HG03280 (cell line): ENCODE data around the gene SESN1.

Source experiments
- ATAC-seq: cut with Tn5 transposase; IDR thresholded peaks from one replicate; pipeline ENCODE4 v1.9.1; 2021; ENCODE audit warnings: mild to moderate bottlenecking, moderate library complexity; ENCODE audit not compliant: unreplicated experiment

Gene SESN1

DNA sequence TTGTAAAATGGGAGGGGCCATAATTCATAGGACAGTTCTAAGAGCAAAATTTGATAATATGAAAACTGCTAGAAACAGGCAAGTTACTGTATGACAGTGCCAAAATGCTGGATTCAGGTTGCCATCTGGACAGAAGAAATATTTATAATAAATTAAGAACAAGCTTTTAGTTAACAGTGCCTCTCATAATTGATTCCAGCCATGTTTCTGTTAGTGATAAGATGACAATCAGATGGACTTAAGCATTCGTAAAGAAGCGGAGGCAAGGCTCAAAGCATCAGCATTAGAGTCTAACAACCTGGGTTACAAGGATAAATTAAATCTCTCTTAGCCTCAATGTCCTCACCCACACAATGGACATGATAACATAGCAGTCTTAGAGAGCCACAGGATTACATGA is 61.0 kb downstream of the SESN1 start:
- ATAC-seq = no peak

DNA sequence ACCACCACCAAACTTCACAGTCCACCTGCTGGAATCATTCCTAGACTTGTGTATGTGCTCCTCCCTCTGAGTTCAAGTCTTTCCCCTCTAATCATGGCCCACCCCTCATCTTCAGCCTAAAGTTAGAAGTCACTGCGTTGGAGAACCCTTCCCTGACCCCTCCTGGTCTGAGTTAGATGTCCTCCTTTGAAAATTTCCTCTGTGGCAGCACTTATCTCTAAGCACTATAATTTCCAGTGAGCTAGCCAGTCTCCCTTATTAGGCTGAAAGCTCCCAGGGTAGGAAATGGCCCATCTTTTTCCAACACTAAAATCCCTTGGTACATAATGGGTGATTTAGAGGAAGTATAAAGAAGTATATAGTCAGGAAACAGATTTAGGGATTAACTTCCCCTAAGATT is 63.2 kb downstream of the SESN1 start:
- no peak for ATAC-seq

DNA sequence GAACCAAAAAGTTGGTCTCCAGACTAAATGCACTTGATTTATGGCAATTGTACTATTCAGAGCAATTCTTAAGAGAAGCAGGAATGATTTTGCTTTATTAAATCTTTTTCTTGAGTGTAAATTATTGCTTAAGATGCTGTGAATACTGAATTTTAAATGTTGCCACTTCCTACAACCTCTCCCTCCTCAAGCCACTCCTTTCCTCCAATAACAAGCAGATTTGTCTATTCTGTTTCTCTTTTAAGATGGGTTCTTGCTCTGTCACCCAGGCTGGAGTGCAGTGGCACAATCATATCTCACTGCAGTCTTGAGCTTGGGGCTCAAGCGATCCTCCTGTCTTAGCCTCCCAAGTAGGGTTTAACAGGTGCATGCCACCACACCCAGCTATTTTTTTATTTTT is 65.3 kb downstream of the SESN1 start:
- no peak for ATAC-seq

DNA sequence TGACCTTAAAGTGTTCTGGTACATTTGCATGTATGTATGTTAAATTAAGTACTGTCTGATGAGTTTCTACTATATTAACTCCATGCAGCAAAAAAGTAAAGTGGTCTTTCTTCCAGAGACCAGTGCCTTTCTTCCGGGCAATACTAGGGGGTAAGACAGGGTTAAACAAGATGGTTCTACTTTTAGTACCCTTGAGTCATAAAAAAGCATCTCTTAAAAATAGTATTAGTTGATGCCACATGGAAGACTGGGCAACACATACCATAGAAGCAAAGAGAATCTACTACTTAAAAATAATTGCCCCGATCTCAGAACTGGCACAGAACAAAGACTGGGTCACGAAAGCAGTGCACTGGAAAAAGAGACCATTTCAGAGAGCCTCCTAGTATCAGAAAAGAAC is 66.2 kb downstream of the SESN1 start:
- ATAC-seq = no peak

DNA sequence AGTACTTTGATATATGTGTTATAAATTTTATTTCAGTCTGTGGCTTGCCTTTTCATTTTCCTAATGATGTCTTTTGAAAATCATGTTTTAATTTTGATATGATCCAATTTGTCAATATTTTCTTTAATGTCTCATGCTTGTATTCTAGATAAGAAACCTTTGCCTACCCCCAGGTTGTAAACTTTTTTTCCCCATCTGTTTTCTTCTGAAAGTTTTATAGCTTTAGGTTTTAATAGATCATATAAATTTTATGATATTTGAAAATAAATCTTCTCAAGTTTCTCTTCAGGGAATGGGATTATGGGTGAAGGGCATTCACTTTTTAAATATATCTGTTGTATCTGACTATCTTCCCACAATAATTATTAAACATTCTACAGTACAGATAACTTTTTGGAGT is 66.7 kb downstream of the SESN1 start:
- no peak for ATAC-seq

DNA sequence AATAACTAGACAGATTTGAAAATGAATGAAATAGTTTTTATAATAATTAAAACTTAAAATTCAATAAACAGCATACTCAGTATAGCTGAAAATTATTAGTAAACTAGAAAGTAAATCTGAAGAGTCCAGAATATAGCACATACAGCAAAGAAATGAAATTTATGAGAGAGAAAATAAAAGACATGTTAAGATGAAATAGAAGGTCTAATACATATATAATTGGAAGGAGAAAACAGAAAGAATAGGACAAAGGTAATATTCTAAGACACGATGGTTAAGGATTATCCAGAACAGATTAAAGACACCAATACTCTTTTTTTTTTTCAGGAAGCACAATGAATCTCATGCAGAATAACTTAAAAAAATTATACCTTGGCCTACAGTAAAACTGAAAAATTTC is 69.0 kb downstream of the SESN1 start:
- no peak for ATAC-seq

DNA sequence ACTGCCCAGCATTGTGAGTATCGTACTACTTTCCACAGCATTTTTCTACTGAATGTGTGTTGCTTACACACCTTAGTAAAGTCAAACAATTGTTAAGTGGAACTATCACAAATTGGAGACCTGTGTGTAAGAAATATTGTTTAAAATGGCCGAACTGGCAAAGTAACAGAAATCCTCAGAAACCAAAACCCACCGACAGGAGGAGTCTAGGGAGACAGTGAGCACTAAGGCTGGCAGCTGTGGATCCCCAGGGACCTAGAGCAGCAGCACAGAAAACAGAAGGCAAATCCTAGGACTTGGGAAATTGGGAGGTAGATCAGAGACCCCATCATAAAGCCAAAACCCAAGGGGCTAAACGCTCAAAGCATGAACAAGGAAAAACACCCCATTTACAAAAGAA is 69.9 kb downstream of the SESN1 start:
- ATAC-seq = no peak

DNA sequence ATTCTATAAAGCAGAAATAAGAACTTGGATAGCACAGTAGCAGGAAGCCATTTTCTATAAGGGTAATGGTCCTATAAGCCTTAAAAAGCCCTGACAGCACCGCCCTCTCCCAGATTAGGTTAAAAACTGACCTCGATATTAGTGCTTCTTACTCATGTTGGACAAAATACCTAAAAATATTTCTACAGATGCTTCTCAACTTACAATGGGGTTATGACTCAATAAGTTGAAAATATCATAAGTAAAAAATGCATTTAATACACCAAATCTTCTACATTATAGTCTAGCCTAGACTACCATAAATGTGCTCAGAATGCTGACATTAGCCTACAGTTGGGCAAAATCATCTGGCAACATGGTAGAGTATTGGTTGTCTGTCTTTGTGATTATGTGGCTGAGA is 70.3 kb downstream of the SESN1 start:
- ATAC-seq = no peak

DNA sequence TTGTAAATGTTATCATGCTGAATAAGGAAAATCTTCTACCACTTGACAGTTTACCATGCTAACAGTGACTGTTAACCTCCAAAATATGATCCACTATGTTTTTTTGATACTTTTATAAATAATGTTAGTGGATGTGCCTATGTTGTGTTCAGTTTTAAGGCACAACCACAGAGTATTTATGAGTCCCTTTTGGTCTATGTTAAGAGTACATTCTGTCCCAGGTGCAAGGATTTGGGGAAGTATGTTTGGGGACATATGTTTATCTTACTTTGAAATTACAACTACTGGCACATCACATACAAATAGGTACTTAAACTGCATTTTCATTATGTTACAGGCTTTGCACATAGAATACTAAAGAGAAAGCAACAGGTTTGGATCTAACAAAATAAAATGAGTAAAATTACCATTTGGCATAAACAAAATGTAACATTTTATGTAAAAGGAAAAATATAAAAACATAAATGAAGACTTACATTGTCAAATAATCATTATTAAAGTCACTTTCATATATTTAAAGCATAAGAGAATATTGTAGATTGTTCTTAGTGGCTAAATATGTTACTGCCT is 71.2 kb downstream of the SESN1 start:
- no peak for ATAC-seq

DNA sequence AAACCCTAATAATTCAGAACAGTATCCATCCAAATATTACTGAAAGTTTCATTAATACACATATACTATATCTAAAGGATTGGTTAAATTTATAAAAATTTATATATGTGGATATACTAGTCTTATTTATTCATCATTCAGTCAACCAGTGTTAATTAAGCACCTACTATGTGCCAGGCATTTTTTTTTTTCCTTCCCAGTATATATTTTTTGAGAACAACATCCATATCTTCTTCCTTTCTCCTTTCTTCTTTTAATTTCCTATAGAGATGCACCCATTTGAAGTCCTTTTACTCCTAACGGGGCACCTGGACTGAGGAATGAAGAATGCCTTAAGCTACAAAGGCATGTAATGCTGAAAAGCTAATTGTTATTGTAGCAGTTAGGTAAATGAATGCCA is 72.8 kb downstream of the SESN1 start:
- ATAC-seq = no peak

DNA sequence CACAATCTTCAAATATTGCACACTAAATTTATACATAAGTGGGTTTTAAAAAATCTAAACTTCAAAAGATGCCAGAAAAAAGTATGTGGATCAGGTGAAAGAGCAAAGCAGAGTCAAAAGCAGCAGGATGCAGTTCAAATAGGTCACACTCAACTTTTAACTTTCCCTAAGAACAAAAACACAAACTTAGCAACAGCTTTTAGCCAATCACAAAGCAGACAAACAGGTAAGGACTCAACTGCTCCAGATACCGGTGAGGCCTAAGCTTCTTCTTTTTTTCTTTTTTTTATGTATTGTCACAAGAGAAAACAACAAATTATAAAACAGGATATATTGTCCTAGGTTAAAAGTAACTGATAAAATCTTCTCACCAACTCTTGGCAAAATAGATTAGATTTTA is 74.7 kb downstream of the SESN1 start:
- ATAC-seq = no peak

DNA sequence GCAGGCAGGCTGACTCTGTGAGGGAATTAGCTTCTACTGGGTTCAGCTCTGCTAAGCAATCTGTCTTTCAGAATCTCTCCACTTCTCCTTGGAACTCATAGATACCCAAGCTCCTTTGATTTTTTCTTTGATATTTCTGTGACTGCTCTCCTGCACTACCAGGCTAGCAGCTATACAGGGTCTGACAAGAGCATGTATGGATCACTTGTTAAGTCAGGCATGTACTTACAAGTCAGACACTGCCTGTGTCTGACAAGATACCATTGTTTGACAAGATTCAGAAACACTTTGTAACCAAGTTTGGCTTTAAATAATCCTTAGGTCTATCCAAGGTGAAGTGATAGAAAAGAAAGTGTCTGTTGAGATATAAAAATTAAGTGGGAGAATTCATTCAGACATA is 79.5 kb downstream of the SESN1 start:
- no peak for ATAC-seq

DNA sequence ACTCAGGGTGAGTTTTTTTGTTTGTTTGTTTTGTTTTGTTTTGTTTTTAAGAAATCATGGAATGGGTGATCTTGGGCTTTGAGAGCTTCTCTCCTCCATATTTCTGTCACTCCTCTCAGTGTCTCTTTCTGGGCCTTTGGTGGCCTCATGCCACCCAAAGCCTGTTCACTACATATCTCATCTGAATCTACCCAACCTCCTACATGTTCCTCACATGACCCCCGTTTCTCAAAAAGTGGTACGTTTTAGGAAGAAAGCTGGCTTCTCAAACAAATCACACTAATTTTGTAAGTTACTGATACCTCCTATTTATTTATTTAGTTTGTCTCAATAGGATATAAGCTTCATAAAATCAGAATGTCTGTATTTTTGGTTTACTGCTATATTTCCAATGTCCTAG is 80.0 kb downstream of the SESN1 start:
- no peak for ATAC-seq

DNA sequence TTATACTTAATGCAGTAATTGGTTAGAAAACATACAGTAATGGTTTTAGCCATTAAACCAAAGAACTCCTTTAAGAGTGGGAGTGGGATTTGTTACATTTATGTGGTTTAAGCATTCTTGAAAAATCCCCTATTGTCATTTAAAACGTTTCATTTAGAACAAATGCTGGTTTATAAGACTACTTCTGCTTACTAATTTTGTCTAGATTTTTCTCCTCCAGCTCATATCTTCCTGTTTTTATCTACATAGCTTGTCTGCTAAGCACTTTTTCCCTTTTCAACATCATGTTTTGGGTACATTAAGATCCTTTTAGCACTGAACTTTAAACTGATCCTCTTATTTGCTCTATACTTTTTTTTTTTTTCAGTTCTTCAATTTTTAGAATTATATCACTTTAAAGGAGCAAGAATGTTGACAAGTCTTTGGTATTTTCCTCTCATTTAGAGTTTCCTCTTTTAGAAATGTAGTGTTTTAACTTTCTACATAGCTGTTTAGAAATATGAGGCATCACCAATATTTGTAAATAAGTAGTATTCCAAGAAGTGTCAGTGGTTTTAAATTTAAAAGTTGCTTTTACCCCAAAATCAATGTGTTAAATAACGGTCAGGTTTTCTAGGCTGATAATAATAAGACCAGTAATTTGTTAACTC is 80.9 kb downstream of the SESN1 start:
- no peak for ATAC-seq

DNA sequence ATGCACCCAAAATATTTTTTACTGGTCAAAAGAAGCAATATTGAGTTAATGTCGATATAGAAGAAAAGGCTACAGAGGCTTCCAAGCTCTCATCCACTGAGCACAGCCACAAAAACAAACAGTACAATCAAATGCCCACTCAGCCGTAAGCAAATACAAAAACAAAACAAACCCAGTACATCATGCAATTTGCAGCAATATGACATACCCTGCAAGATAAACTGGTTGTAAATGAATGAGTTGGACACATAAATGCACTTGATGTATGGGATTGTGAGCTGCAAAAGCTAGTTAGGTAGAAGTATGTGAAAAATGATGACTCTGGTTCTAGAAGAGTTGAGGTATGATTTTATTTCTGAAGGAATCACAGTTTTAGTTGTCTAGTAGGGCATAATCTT is 83.9 kb downstream of the SESN1 start:
- no peak for ATAC-seq

DNA sequence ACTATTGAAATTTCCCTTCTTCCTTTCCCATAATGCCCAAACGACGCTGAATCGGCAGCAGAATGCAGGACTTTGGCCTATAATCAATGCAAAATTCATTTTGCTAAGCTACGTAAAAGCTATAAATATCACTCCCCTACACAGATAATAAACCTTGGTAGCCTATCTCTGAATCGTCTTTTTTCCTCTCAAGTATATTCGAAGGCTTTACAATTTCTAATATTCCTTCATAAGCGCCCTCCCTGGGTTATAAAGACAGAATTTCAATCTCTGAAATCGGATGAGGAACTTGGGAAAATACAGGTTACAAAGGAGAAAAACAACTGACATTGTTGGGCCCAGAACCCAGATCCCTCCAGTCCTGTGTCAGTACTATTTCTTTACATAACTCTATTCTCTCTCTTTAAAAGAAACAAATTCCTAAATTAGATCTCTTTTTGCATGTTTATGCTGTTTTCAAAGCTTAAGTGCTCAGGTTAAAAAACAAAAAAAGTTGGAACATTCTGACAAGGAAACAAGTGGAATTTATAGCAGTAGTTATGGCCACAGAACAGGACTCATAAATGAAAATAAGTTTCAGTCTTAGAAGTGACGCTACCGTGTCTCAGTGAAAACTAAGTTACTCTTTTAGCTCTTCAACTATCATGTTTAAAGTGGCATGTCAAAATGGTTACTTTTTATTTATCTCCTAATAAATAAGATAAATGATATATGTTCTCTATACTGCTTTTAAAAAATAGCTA is 84.5 kb downstream of the SESN1 start:
- no peak for ATAC-seq

DNA sequence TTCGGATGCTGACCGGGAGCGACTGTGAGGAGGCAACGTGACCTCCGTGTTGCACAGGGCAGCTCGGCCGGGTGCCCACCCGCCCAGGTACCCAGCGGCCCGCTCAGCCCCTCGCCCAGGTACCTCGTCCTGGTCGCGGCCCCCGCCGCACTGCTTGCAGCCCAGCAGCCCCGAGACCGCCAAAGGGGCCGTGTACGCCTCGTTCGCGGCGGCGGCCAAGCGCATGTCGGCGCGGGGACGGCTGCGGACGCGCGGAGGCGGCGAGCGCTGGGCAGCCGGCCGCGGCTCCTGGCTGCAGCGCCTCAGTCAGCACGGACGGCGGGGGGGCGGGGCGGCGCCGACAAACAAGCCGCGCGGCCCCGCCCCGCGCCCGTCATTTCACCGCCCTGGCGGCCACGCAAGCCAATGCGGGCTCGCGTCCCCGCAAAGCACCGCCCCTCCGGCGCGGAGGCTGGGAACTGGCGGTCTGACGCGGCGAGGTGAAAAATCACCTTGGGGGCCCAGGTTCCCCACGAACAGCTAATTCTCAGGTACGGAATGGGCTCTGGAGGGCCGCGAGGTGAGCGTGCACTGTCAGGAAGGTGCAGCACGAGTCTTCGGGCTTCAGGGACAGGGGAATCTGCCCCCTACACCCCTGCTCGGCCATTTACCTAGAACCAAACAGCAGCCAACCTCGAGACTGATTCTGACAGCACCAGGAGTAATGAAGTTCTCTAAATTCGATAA is 85.2 kb downstream of the SESN1 start:
- ATAC-seq = peak; percentile 95

DNA sequence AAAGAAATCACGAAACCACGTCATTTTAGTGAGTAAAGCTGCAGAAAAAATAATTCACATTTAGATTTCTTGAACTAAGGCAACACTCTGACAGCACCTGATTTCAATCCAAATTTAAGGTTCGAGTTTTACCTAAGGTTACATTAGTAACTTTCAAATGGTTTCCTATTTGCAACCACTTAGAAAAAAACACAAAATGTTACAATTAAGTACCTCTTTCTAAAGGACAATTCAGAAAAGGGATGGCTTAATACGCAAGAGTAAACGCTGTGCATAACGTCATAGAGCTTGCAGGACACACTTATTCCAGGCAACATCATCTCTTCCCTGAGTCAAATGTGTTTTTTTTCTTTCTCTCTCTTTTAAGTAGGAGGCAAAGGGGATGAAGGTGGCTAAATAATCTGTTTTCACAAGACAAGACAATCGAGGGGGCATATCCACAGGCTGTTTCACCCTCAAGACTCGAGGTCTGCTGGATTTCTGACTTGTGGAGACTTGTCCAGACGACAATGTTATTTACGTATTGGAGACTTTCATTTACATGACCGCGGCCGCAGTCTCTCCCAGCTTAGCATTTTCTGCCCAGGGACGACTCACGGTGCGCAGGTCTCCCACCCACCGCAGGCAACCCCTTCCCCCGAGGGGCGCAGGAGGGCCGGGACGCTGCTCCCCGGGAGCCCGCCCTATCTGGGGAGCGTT is 86.0 kb downstream of the SESN1 start:
- ATAC-seq = peak; percentile 24

DNA sequence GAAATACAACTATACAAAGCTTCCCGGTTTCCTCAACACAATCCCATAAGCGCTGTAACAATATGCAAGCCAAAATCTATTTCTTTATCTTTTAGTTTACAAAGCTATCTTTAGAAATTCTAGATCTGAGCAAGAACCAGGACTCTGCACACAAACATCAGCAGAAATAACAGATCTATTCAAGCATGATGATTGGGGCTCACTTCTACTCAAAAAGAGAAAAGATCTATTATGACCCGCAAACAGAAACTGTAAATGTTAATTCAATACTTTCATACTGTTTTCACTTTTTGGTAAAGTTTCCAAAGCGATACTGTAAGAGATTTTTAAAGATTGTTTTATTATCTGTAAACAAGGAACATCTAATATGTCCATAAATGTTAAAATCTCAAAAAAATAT is 86.6 kb downstream of the SESN1 start:
- no peak for ATAC-seq

DNA sequence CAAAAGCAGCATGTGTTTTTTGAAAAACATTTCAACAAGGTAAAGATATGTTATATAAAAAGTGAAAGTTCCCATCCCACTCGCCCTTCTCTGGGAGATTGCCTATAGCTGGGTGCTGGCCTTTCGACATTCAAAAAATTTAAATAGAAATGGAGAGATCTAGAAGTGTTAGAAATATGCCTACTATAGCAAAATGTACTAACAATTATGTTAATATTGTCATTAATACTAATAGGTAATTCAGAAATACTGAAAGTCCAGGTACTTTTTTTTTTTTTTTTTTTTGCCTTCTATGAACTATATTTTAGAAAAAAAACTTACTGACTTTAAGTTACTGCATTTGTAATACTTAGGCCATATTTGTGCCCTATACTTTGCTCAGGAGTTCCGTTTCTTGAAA is 87.1 kb downstream of the SESN1 start:
- no peak for ATAC-seq

DNA sequence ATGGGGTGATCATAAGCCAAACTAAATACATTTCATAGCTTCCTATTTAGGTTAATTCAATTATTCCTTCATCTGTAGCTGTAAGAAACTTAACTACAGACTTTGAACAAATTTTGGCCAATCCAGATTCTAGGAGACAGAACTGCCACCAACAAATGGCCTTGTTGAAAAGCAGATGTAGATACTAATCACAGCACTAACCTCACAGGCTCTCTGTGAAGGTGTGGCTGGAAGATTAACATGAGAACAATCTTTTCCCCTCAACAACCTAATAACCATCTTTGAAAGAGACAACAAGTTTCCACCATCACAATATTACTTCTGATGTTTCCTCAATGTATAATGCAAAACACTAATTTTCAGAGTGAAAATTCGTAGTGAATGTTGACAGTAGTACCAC is 87.8 kb downstream of the SESN1 start:
- ATAC-seq = no peak
